Measurements from ENCODE around the gene NCKAP5.

GRCh38 chr2:132752421-132753206 is 815.6 kb downstream of the NCKAP5 start:
- no peak for TF ChIP-seq CTCF (IDR thresholded peaks at IDR 0.05; ENCODE audit: insufficient read depth, low read length)
- TF ChIP-seq REST (IDR thresholded peaks at IDR 0.05; ENCODE audit: insufficient replicate concordance, low read depth): no peak

Measured in HL-60 (cell line).